Measurements from ENCODE around the gene BRD3OS.

The BRD3OS gene

DNA sequence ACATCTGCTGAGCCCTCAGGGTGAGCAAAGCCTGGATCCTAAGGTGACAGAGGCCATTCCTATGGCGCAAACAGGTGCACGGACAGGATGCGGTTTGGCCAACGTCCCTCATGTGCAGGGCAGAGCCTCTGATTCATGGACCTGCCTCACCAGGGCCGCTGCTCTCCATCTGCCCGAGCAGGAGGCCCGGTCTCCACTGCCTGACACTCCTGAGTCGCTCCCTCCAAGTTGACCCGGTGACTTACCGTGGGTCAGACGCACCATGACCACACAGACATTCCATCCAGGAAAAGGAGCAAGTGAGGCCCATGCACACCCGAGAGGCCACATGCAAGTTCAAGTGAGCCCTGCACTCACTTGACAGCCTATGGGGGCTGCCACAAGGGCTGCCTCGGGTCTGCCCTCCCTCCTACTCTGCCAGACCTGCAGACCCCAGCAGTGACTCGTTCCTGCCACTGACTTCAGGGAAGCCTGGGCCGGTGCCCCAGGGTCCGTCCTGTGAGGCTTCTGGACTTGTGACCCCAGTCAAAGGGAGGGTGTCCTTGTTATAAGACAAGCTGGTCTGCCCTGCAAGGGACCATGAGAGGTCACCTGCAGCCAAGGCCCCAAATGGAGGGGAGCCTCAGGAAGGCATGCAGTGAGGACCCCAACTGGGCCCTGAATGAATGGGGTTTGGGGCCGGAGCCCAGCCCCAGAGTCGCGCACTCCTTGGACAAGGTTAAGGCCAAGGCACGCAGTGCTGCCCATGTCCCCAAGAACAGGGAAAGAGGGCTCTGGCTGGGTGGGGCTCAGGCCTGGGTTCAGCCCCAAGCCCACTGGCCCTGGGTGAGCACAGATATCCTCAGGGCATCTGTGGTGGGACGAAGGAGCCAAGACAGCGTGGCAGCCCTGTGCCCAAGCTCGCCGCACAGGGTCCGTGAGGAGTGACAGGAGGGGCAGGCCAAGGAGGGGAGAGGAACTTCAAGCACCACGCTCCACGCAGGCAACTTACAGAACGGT lies 10.1 kb downstream of the BRD3OS start:
- no peak for DNase-seq

- no peak for DNase-seq
Measured at GRCh38 chr9:134036130-134036529, 10.8 kb downstream of the BRD3OS start.

DNA sequence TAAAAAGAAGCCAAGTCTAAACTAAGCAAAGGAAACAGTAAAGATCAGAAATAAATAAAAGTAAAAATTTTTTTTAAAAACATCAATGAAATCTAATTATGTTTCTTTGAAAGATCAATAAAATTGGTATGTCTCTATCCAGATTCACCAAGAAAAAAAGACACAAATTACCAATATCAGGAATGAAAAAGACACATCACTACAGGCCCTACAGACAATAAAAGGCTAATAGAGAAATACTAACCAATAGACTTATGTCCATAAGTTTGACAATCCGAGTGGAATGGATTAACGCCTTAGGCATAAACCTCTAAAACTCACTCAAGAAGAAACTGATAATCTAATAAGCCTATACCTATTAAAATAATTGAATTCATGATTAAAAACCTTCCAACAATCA lies 12.4 kb downstream of the BRD3OS start:
- DNase-seq, result no peak

- no peak for DNase-seq
Measured at GRCh38 chr9:134039386-134040175, 14.3 kb downstream of the BRD3OS start.

GRCh38 chr9:134040176-134040565 lies 14.9 kb downstream of the BRD3OS start:
- DNase-seq, result no peak

GRCh38 chr9:134040781-134041648 lies 15.7 kb downstream of the BRD3OS start:
- DNase-seq, result no peak

DNA sequence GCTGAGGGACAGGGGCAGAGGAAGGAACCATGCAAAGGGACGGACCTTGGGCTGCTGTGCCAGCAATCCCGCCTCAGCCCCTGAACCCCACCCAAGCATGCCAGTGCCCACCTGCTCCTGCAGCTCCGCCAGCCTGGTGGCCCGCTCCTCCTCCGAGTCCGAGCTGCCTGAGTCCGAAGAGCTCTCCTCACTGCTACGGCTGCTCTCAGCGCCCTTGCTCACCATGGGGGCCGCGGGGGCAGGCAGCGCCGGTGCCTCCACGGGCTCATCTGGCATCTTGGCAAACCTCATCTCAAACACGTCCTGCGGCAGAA lies 16.3 kb downstream of the BRD3OS start:
- no peak for DNase-seq

DNA sequence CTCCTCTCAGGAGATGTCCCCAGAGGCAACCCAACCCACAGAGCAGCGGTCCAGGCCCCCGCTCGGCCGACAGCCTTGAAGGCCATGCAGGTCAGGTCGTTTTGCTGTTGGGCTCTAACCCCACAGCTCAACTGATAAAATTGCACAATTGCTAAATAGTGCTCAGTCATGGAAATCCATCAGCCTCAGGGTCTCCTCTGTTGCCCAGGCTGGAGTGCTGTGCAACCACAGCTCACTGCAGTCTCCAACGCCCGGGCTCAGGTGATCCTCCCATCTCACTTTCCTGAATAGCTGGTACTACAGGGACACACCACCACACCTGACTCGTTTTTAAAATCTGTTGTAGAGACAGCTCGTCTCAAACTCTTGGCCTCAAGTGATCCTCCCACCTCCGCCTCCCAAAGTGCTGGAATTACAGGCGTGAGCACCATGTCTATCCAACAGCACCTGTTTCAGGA lies 18.3 kb downstream of the BRD3OS start:
- no peak for DNase-seq

DNA sequence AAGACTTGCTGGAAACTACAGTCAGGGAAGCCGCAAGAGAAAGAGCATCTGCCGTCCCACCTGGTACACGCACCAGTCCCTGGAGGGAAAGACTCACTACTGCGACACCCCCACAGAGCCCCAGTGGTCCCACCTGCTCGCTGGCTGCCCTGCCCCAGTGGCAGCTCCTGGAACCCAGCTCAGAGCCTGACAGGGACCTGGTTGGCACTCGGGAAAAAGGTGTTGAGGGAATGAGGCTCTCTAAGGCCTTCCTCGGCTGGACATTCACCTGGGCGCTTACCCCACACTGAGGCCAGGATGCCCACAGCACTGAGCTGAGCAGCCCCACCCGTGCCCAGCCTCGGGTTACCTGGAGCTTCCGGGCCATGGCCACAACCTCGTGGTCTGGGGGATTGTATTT lies 19.7 kb downstream of the BRD3OS start:
- no peak for DNase-seq

- no peak for DNase-seq
Measured at GRCh38 chr9:134045841-134046544, 20.7 kb downstream of the BRD3OS start.

DNA sequence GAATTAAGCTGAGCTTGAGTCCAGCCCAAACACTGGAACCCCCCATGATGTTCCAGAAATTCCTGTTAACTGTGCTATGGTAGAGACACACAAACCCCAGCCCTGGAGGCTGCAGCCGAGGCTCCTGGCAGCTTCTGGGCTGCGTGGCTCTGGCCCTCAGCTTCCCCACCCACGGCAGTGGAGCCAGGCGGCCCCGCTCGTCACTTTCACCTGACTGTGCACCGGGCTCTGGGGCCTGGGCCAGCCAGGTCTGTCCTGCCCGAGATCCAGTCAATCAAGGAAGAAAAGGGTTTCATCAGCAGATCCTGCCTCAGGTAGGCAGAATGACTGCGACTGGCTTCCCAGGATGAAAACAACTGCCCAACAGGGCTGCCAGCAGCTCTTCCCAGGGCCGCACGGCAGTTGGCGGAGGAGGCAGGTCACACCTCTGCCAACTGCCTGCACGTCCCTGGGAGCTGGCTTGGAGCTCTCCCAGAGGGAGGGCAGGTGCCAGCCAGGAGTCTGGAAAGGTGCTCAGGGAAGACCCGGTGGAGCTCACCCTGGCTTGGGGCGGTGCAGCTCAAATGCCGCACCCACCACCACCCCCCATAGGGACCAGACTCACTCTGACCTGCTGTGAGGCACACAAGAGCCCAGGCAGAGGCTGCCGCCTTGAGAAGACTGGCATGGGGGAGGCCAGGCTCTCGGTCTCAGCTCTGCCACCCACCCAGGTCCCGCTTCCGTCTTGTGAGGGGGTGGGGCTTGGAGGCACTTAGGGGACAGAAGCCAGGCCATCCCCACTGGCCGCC lies 21.8 kb downstream of the BRD3OS start:
- DNase-seq, result no peak

DNA sequence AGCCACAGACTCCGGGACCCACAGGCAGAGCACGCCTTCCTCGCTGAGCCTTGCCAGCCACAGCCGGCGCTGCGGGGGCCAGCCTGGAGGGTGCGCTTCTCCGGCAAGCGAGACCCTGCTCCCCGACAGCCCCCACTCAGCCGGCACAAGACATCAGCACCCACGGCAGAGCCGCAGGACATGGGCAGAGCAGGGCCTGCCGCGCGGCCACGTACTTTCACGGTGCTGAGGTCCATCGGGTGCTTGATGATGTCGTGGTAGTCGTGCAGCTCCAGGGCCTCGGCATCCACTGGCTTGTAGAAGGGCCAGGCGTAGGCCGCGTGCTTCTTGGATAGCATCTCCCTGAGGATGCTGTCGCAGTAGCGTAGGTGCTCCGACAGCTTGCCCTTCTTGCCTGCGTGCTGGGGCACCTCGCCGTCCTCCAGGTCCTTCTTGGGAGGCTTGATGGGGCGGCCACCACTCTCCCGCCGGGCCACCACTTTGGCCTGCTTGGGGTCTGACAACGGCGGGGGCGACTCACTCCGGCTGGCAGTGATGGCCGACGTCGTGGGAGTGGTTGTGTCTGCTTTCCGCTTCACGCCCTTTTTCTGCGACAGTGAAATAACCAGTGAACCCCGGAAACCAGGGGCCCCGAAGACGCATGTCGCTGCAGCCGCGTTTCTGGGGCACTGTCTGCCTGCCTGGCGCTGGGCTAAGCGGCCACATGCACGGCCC lies 22.7 kb downstream of the BRD3OS start:
- DNase-seq, result no peak

- no peak for DNase-seq
Measured at GRCh38 chr9:134048582-134048968, 23.3 kb downstream of the BRD3OS start.

DNA sequence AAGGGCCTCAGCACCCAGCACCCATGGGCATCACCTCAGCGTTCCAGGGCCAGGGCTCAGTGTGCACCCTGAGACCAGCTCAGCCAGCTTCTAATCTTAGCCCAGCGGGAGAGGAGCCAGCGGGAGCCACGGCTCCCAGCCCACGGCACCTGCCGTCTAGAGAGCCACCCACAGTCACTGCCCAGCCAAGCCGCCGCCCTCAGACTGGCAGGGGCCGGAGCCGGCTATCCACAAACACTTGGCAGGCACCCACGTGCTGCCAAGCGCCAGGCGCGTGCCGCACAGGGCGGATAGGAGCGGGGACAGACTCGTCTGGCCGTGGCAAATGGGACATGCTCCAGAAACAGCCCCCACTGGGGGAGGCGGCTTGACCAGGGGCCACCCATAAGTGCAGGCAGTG lies 24.0 kb downstream of the BRD3OS start:
- DNase-seq, result no peak

DNA sequence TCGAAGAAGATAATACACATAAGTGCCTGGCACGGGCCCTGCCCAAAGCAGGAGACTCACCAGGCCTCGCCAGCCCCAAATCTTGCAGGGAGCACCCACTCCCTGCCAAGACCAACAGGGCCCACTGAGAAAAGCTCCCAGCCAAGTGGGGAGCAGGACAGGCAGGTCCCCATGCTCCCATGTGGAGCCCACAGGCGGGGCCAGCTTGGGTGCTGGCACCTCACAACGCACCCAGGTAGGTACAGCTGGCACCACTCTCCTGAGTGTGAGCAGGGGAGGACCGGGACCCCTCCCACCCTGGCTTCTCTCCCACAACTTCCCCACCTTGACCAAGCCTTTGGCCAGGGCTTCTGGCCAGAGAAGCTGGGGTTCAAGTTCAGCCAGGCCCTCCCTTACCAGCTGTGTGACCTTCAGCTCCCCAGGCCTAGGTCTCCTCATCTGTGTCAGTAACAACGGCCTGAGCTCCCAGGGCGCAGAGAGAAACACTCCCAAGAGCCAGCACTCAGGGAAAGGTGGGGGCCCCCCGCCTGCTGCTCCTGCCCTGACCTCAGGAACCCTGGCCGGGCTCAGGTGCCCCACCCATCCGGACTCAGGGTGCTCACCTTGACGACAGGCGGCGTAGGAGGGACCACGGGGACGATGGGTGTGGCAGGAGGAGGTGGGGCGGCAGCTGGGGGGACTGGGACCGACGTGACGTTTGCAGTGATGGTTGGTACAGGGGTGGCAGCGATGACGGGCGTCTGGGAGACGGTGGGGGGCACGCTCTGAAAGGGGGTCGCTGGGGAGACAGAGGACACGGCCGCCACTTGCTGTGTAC lies 24.7 kb downstream of the BRD3OS start:
- DNase-seq, result no peak

DNA sequence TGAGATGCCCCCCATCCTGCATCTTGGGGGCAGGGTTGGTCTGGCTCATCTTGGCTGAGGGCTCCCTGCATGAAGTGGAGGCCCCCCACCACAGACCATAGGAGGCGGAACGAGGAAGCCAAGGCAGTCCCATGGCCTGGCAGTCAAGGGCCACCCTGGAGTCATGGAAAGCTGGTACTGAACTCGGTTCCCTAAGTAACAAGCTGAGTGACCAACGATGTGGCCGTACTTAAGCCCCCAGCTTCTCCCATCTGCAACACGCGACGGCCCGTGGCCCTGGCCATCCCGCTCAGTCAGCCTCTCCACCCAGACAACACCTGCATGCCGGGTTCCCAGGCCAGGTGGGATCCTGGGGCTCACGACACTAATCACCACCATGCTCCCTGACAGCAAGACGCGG lies 25.4 kb downstream of the BRD3OS start:
- DNase-seq, result no peak

GRCh38 chr9:134051319-134051718 lies 26.0 kb downstream of the BRD3OS start:
- no peak for DNase-seq

DNA sequence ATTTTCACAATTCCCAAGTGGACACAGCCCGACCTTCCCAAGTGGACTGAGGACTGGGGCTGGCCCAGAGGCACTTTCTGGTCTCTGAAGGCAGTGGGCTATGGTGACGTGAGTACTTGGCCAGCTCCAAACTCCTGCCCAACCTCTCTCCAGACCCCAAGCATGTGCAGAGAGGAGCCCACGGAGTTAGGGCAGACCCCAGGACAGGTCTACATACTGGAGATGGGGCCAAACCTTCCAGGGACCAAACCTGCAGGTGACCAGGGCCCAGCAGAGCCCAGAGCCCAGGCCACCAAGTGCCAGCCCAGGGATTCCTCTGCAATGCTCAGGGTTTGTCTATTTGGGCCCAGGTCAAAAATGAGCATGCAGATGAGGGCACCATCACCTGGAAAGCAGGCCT lies 27.2 kb downstream of the BRD3OS start:
- DNase-seq, result no peak

DNA sequence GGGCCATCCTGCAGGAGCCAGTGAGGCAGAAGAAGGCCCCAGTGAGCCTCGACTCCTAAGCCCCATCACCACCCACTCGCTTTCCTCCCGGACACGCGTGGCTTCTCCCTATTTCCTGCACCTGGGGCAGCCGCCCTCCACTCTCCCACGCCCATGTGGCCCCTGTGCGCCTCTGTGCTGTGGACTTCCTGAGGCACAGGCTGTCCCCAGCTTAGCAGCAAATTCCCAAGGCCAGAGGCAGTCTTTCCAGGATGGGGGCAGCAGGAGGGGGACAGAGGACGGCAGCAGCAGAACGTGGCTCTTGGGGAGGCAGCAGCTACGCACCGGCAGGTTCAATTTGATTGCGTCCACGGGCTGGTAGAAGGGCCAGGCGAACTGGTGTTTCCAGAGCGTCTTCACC lies 27.7 kb downstream of the BRD3OS start:
- no peak for DNase-seq

- no peak for DNase-seq
Measured at GRCh38 chr9:134053401-134053871, 28.2 kb downstream of the BRD3OS start.
